T-cell (primary cell): ENCODE data around the gene FTL. TPM values are rescaled to one million over a fixed set of nuclear protein-coding genes. Genes with fewer than 3 reads are reported as not detected.
A peak's percentile ranks its signal among the peaks of the same experiment; 100 is the strongest.
"Not testable (repeated sequence)": the region's sequence is repeated elsewhere in the genome, so short reads cannot be mapped to it uniquely, and the experiment has no call there.

Experiments used
- ATAC-seq, 4 experiments: fragments of 200-7000 bp in 3 of 4; fragments of 150-1000 bp in 1 of 4; cut with Tn5 transposase; replicated peaks in 1 of 4; 1 replicate in 3 of 4; 2 replicates in 1 of 4; pipeline ENCODE4 v1.10.0; 2021; ENCODE audit warnings: moderate library complexity in 3 of 4, mild to moderate bottlenecking in 2 of 4, moderate number of reproducible peaks in 1 of 4
- CTCF ChIA-PET, 2 donors: fragments of 300-600 bp; sonication (Branson Sonifier 250); formaldehyde crosslinking; loops; one replicate each; lab custom pipeline; 2022; ENCODE audit warnings: antibody characterized with exemption in 2 of 2; lab: Charles Lee
- POLR2A ChIA-PET, 2 donors: fragments of 300-600 bp; sonication (Branson Sonifier 250); formaldehyde crosslinking; loops; one replicate each; lab custom pipeline; 2022; ENCODE audit warnings: antibody characterized with exemption in 2 of 2; lab: Charles Lee
- DNase-seq, 35 experiments: peaks; one replicate each; pipeline versions ENCODE4 v3.0.0 to v3.0.0-alpha.2; 2013 to 2023
- H3K27ac ChIP-seq: one replicate; pipeline ENCODE4 v1.5.1; 2013; ENCODE audit warnings: low read length
- H3K27me3 ChIP-seq, 2 experiments: replicated peaks in 1 of 2; 1 replicate in 1 of 2; 2 replicates in 1 of 2; pipeline versions ENCODE4 v1.6.1 to v1.7.0; 2013; ENCODE audit warnings: low read length in 1 of 2, mixed read lengths in 1 of 2; ENCODE audit not compliant: control insufficient read depth in 2 of 2, insufficient read depth in 2 of 2; ENCODE audit errors: extremely low read depth in 1 of 2
- H3K36me3 ChIP-seq, 2 donors: 1 replicate in 1 of 2; 2 replicates in 1 of 2; pipeline versions ENCODE4 v1.6.1 to v1.7.0; 2013; ENCODE audit warnings: low read length in 1 of 2; ENCODE audit not compliant: control insufficient read depth in 2 of 2, insufficient read depth in 1 of 2; ENCODE audit errors: extremely low read depth in 1 of 2
- H3K4me1 ChIP-seq, 2 experiments: 1 replicate in 1 of 2; 2 replicates in 1 of 2; pipeline versions ENCODE4 v1.6.1 to v1.7.0; 2013; ENCODE audit warnings: low read length in 2 of 2, mixed read lengths in 1 of 2; ENCODE audit not compliant: insufficient read depth in 2 of 2, control insufficient read depth in 1 of 2; ENCODE audit errors: extremely low read depth in 1 of 2
- H3K4me3 ChIP-seq, 2 donors: 1 replicate in 1 of 2; 2 replicates in 1 of 2; pipeline versions ENCODE4 v1.5.1 to v1.7.0; 2013; ENCODE audit warnings: mild to moderate bottlenecking in 2 of 2, low read length in 1 of 2, moderate library complexity in 1 of 2; ENCODE audit not compliant: control insufficient read depth in 1 of 2; ENCODE audit errors: extremely low read depth in 1 of 2
- H3K9me3 ChIP-seq: 2 replicates; pipeline ENCODE4 v1.7.0; 2013
- H3K27ac Mint-ChIP-seq, 2 donors: one replicate each; pipeline ENCODE4 v1.8.0; 2020 to 2021; ENCODE audit warnings: mild to moderate bottlenecking in 2 of 2, mixed read lengths in 2 of 2
- H3K27me3 Mint-ChIP-seq, 2 donors: one replicate each; pipeline ENCODE4 v1.8.0; 2021 to 2022; ENCODE audit warnings: mixed read lengths in 2 of 2
- H3K36me3 Mint-ChIP-seq: one replicate; pipeline ENCODE4 v1.8.0; 2021; ENCODE audit warnings: mixed read lengths
- H3K4me1 Mint-ChIP-seq, 3 donors: one replicate each; pipeline ENCODE4 v1.8.0; 2020 to 2022; ENCODE audit warnings: mixed read lengths in 3 of 3, mild to moderate bottlenecking in 1 of 3
- H3K4me3 Mint-ChIP-seq, 3 donors: one replicate each; pipeline ENCODE4 v1.8.0; 2020 to 2022; ENCODE audit warnings: mild to moderate bottlenecking in 3 of 3, mixed read lengths in 3 of 3, moderate library complexity in 3 of 3
- H3K9me3 Mint-ChIP-seq, 3 donors: one replicate each; pipeline ENCODE4 v1.8.0; 2020 to 2022; ENCODE audit warnings: mixed read lengths in 3 of 3
- WGBS: methylation state at CpG from one replicate; pipeline ENCODE4 v1.1.5; 2013; ENCODE audit warnings: missing lambda C conversion rate; ENCODE audit not compliant: insufficient coverage; 5-methylcytosine and 5-hydroxymethylcytosine counted together
- total RNA-seq, 35 experiments: library from RNA in 6 of 35; stranded (reverse) in 6 of 35; fragments of 120-200 nt in 1 of 35; gene quantifications; one replicate each; pipeline versions ENCODE4 v1.2.1 to v1.2.4 and lab custom pipeline; 2013 to 2026

FTL gene
- total RNA-seq, 5 donors from 2014 or later (not counting 1 experiment from before 2014, with no cell fraction given), result 594 to 1,085 (median 906) TPM

DNA sequence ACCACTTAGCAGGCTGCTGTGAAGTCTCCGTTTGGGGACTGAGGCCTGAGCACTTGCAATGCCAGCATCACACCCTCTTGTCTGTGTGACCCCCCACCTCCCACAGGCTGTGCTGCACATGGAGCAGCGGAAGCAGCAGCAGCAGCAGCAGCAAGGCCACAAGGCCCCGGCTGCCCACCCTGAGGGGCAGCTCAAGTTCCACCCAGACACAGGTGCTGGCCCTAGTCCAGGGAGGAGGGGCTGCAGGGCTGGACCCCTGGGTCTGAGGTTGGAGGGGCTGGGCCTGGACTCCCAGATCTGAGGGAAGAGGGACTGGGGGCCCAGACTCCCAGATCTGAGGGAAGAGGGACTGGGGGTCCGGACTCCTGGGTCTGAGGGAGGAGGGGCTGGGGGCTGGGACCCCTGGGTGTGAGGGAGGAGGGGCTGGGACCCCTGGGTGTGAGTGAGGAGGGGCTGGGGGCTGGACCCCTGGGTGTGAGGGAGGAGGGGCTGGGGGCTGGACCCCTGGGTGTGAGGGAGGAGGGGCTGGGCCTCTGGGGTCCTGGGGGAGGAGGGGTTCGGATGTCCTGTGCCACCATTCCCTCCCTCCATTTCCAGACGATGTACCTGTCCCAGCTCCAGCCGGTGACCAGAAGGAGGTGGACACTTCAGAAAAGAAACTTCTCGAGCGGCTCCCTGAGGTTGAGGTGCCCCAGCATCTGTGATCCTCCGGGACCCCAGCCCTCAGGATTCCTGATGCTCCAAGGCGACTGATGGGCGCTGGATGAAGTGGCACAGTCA lies 43.2 kb upstream of the FTL start:
- Histone ChIP-seq H3K27me3 (no peaks in the 10 kb centered on the region), H3K27ac (no peak overlapping the region), H3K36me3 (peaks cover 10 to 37% of the 10 kb centered on the region in 2 donors), H3K4me3 (no peak overlapping the region), H3K9me3 (no peaks in the 10 kb centered on the region), H3K4me1 (no peaks in the 10 kb centered on the region)
- Mint-ChIP-seq H3K9me3 (no peaks in the 10 kb centered on the region), H3K36me3 (peaks cover 21% of the 10 kb centered on the region), H3K4me1 (peaks cover 1 to 6% (median 2%) of the 10 kb centered on the region in 3 donors), H3K27ac (no peak overlapping the region), H3K4me3 (no peak overlapping the region), H3K27me3 (no peaks in the 10 kb centered on the region)
- DNase-seq (no peak), ATAC-seq (no peak)
- ChIA-PET POLR2A (no interaction called here), CTCF (interaction anchor here in 1 of 2 donors (0.7 kb wide), 1 partner anchor 19 kb away, joined by 5 read pairs; no protein-coding TSS in a partner anchor)
- 93% methylated on average over 8 of the region's 12 CpGs for WGBS

DNA sequence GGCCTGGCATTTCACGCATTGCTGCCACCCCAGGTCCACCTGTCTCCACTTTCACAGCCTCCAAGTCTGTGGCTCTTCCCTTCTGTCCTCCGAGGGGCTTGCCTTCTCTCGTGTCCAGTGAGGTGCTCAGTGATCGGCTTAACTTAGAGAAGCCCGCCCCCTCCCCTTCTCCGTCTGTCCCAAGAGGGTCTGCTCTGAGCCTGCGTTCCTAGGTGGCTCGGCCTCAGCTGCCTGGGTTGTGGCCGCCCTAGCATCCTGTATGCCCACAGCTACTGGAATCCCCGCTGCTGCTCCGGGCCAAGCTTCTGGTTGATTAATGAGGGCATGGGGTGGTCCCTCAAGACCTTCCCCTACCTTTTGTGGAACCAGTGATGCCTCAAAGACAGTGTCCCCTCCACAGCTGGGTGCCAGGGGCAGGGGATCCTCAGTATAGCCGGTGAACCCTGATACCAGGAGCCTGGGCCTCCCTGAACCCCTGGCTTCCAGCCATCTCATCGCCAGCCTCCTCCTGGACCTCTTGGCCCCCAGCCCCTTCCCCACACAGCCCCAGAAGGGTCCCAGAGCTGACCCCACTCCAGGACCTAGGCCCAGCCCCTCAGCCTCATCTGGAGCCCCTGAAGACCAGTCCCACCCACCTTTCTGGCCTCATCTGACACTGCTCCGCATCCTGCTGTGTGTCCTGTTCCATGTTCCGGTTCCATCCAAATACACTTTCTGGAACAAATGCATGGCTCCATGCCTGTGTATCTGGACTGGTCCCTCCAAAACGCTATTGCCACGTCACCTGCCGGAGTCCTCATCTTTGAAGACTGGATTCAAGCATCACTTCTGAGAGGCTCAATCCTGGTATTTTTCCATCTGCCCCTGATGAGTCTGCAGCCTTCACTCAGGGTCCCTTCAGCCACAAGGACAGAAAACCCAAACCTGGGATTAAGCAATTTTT lies 42.3 kb upstream of the FTL start:
- Mint-ChIP-seq H3K9me3 (no peaks in the 10 kb centered on the region), H3K27me3 (no peaks in the 10 kb centered on the region), H3K4me1 (peaks cover 3 to 8% (median 4%) of the 10 kb centered on the region in 3 donors), H3K36me3 (peaks cover 18% of the 10 kb centered on the region), H3K27ac (no peak overlapping the region), H3K4me3 (no peak overlapping the region)
- DNase-seq (no peak), ATAC-seq (no peak)
- ChIA-PET POLR2A (no interaction called here), CTCF (interaction anchor here in 1 of 2 donors (1.9 kb wide), 1 partner anchor 10 kb away, joined by 4 read pairs; no protein-coding TSS in a partner anchor)
- WGBS, result 95% methylated on average over 11 of the region's 18 CpGs
- Histone ChIP-seq H3K27ac (no peak overlapping the region), H3K27me3 (no peaks in the 10 kb centered on the region), H3K4me3 (no peak overlapping the region), H3K36me3 (peaks cover 10 to 34% of the 10 kb centered on the region in 2 donors), H3K4me1 (no peaks in the 10 kb centered on the region), H3K9me3 (no peaks in the 10 kb centered on the region)

DNA sequence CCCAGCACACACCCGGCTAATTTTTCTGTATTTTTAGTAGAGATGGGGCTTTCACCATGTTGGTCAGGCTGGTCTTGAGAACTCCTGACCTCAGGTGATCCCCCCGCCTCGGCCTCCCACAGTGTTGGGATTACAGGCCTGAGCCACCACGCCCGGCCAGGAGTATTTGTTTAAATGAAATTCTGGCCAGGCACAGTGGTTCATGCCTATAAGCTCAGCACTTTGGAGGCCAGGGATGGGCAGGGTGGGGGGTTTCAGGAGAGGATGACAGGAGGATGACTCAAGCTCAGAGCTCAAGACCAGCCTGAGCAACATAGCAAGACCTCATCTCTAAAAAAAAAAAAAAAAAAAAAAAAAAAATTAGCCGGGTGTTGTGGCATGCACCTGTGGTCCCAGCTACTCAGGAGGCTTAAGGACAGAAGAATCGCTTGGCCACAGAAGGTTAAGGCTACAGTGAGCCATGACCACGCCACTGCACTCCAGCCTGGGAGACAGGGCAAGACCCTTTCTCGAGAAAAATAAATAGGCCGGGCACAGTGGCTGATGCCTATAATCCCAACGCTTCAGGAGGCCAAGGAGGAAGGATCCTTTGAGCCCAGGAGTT lies 39.8 kb upstream of the FTL start:
- Mint-ChIP-seq H3K27ac (no peak overlapping the region), H3K36me3 (peaks cover 3% of the 10 kb centered on the region), H3K4me3 (no peak overlapping the region), H3K4me1 (peaks cover 3 to 8% (median 4%) of the 10 kb centered on the region in 3 donors), H3K27me3 (no peaks in the 10 kb centered on the region), H3K9me3 (no peaks in the 10 kb centered on the region)
- no peaks in the 10 kb centered on the region for H3K27me3 ChIP-seq
- ATAC-seq, result no peak
- no peak overlapping the region for H3K4me3 ChIP-seq
- CTCF ChIA-PET, result interaction anchor here in 1 of 2 donors (0.7 kb wide), 1 partner anchor 41 kb away, joined by 14 read pairs; no protein-coding TSS in a partner anchor
- H3K27ac ChIP-seq, result no peak overlapping the region
- POLR2A ChIA-PET, result interaction anchor here in 1 of 2 donors (0.6 kb wide), 1 partner anchor 502 kb away, joined by 3 read pairs; no protein-coding TSS in a partner anchor
- H3K36me3 ChIP-seq, result peaks cover 10 to 18% of the 10 kb centered on the region in 2 donors
- no peak for DNase-seq
- WGBS, result 94% methylated on average over 5 of the region's 11 CpGs
- no peaks in the 10 kb centered on the region for H3K9me3 ChIP-seq
- H3K4me1 ChIP-seq, result no peaks in the 10 kb centered on the region

DNA sequence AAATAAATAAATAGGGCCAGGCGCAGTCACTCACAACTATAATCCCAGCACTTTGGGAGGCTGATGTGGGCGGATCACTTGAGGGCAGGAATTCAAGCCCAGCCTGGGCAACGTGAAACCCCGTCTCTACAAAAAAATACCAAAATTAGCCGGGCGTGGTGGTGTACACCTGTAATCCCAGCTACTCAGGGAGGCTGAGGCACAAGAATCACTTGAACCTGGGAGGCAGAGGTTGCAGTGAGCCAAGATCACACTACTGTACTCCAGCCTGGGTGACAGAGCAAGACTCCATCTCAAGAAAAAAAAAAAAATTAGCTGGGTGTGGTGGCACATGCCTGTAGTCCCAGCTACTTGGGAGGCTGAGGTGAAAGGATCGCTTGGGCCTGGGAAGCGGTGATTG lies 39.2 kb upstream of the FTL start:
- CTCF ChIA-PET, H3K4me3 ChIP-seq, H3K4me1 Mint-ChIP-seq, ATAC-seq, H3K36me3 Mint-ChIP-seq, DNase-seq, H3K9me3 Mint-ChIP-seq, H3K27ac ChIP-seq, H3K27ac Mint-ChIP-seq, H3K9me3 ChIP-seq, H3K27me3 Mint-ChIP-seq, POLR2A ChIA-PET, H3K4me3 Mint-ChIP-seq, H3K27me3 ChIP-seq, H3K4me1 ChIP-seq: not testable (repeated sequence)
- H3K36me3 ChIP-seq, result peaks cover 10 to 17% of the 10 kb centered on the region in 2 donors
- WGBS, result 100% methylated on average over 2 of the region's 8 CpGs

DNA sequence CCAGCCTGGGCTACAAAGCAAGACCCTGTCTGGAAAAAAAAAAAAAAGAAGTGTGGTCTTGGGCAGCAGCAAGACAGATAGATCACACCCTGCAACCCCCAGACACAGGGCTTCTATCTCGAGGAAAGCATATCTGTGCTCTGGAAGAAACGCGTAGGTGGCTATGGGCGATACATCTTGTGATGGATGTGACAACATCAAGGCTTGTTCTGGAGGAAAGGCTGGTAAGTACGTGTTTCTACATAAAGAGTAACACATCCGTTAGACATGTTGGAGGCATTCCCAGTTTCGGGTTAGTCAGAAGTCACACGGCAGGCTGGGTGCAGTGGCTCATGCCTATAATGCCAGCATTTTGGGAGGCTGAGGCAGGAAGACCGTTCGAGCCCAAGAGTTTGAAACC lies 38.2 kb upstream of the FTL start:
- Mint-ChIP-seq H3K4me3 (peak overlapping the region in 2 of 3 donors; percentile 32 to 40), H3K36me3 (peaks cover 3% of the 10 kb centered on the region), H3K4me1 (peaks cover 3 to 8% (median 4%) of the 10 kb centered on the region in 3 donors), H3K9me3 (no peaks in the 10 kb centered on the region), H3K27ac (no peak overlapping the region), H3K27me3 (peaks cover 0 to 2% of the 10 kb centered on the region in 2 donors)
- no peaks in the 10 kb centered on the region for H3K9me3 ChIP-seq
- H3K36me3 ChIP-seq, result peaks cover 6 to 11% of the 10 kb centered on the region in 2 donors
- H3K4me1 ChIP-seq, result no peaks in the 10 kb centered on the region
- DNase-seq (peak in 2 of 35 experiments; percentile 9 to 22), ATAC-seq (peak in 3 of 4 experiments; percentile 37 to 92 (median 41))
- ChIA-PET POLR2A (no interaction called here), CTCF (no interaction called here)
- H3K4me3 ChIP-seq, result no peak overlapping the region
- H3K27me3 ChIP-seq, result no peaks in the 10 kb centered on the region
- 17% methylated on average over 10 of the region's 10 CpGs for WGBS
- no peak overlapping the region for H3K27ac ChIP-seq

DNA sequence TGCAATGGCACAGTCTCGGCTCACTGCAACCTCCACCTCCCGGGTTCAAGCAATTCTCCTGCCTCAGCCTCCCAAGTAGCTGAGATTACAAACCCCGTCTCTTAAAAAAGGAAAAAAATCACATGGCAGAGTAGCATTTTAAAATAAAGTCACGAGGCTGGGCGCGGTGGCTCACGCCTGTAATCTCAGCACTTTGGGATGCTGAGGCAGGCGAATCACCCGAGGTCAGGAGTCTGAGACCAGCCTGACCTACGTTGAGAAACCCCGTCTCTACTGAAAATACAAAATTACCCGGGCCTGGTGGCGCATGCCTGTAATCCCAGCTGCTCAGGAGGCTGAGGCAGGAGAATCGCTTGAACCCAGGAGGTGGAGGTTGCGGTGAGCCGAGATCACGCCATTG lies 37.4 kb upstream of the FTL start:
- H3K27ac ChIP-seq, H3K4me1 ChIP-seq, H3K36me3 Mint-ChIP-seq, H3K9me3 ChIP-seq, CTCF ChIA-PET, ATAC-seq, H3K4me1 Mint-ChIP-seq, POLR2A ChIA-PET, DNase-seq, H3K27me3 ChIP-seq, H3K9me3 Mint-ChIP-seq, H3K4me3 ChIP-seq, H3K27ac Mint-ChIP-seq, H3K27me3 Mint-ChIP-seq, H3K36me3 ChIP-seq, H3K4me3 Mint-ChIP-seq: not testable (repeated sequence)
- WGBS, result 92% methylated on average over 12 of the region's 17 CpGs
